Fibroblast of skin of scalp (primary cell): ENCODE measurements around the gene CCL13. TPM values are rescaled to one million over a fixed set of nuclear protein-coding genes. Genes with fewer than 3 reads are reported as not detected.
A peak's percentile ranks its signal among the peaks of the same experiment; 100 is the strongest.
"Not testable (repeated sequence)": the region's sequence is repeated elsewhere in the genome, so short reads cannot be mapped to it uniquely, and the experiment has no call there.

Source experiments
- DNase-seq: peaks from one replicate; pipeline ENCODE4 v3.0.0-alpha.2; 2013
- polyA plus RNA-seq, 2 experiments: library from polyadenylated mRNA; unstranded; fragments of 120-200 nt; gene quantifications; one replicate each; pipeline ENCODE4 v1.2.1, GENCODE V29; 2013; ENCODE audit not compliant: insufficient read length in 2 of 2

The CCL13 gene
- polyA plus RNA-seq (2013, experiment 1 of 2; ENCODE audit: insufficient read length), result not detected
- not detected for polyA plus RNA-seq (2013, experiment 2 of 2; ENCODE audit: insufficient read length)

- DNase-seq, result no peak
These were observed at the start of gene CCL13 for GRCh38 chr17:34356194-34356593. TSS of gene CCL13 (plus strand) at chr17:34356480. CDS start at chr17:34356527, 47 bp downstream.

DNA sequence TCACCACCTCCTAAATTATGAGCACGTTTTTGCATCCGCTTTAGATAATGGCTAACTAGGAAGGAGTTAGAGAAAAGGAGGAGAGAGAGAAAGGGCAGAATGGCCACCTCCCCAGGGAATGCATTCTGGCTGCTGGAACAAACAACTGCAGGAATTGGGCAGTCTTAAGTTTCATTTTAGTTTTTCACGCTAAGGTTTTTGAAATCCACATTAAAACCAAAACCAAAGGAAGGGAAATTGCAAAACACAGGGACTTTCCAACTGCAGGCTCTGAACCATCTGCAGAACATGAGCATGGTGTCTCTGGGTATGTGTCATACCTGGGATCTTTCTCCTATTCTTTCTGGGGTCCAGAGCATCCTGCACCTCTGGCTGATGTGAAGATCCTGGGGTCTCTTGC is 49.2 kb upstream of the CCL13 start:
- DNase-seq, result no peak

- DNase-seq, result no peak
These were observed 47.9 kb upstream of the CCL13 start for GRCh38 chr17:34308371-34308770.

DNA sequence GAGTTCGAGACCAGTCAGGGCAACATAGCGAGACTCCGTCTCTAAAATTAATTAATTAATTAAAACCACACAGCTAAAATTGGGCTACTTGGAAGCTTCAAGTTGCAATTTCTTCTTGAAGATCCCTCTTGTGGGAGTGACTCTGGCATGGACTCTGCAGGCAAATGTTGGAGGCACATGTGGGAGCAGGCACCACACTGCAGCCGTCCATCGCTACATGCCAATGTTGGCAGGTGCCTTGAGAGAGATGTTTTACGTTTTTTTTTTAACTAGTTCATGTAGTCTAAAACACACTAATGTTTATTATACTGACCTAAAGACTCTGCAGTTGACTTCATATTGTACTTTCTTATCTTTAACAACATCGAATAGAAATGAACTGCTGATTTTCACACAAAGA is 45.0 kb upstream of the CCL13 start:
- no peak for DNase-seq

GRCh38 chr17:34312080-34312479 is 44.2 kb upstream of the CCL13 start:
- peak; percentile 77 for DNase-seq

DNA sequence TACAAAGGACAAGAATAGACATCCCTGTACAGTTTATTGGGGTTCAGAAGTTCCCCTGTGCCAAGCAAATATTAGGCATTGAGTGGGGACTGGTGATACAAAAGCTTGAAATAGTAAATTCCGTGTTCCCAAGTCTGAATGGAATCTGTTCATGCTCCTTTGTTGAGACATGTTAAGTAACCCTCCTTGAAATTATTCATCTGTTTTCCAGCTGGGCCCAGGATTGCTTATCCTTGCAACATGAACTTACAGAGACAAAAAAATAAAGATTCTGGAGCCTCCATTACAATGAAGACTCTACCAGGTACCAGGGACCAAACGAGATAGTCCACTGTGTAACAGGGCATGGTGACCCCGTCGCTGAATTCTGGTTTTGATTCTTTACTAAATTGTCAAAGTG is 43.1 kb upstream of the CCL13 start:
- peak; percentile 23 for DNase-seq

DNA sequence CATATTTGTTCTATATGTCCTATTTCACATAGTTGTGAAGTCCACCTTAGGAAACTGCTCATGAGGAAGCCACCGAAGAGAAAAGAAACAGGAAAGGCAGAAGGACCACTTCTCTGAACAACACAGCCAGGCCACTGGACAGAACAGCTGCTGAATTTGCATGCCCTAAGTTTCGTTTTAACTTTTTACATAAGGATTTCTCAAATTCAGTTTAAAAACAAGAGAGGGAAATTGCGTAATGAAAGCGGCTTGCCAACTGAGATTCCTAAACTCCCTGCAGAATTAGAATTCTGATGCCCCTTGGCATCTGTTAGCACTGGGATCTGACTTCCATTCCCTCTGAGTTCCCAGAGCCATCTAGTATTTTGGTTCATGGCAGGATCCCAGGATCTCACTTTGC is 42.0 kb upstream of the CCL13 start:
- DNase-seq, result peak; percentile 68

DNA sequence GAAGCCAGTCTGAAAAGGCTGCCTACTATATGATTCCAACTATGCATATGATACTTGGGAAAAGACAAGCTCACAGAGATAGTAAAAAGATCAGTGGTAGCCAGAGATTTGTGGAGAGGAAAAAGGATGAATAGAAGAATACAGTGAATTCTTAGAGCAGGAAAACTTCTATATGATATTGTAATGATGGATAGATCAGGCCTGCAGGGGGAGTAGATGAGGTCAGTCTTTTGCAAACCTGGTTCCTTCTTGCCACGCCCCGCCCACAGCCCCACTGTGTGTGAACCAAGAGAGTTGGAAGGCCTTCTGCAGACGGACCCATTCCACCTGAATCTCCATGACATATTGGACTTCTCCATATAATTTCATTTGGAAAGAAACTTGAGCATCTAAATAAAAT is 37.8 kb upstream of the CCL13 start:
- DNase-seq, result no peak

DNA sequence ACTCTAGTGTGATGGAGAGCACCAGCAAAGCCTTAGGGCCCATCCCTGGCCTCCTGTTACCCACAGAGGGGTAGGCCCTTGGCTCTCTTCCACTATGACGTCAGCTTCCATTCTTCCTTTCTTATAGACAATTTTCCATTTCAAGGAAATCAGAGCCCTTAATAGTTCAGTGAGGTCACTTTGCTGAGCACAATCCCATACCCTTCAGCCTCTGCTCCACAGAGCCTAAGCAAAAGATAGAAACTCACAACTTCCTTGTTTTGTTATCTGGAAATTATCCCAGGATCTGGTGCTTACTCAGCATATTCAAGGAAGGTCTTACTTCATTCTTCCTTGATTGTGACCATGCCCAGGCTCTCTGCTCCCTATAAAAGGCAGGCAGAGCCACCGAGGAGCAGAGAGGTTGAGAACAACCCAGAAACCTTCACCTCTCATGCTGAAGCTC is 37.2 kb upstream of the CCL13 start, which contains the start of gene CCL8:
Gene CCL8 (plus strand): TSS at position 397 of the 445 bp plus-strand sequence. CDS start 67 bp downstream, outside the sequence.
- no peak for DNase-seq

DNA sequence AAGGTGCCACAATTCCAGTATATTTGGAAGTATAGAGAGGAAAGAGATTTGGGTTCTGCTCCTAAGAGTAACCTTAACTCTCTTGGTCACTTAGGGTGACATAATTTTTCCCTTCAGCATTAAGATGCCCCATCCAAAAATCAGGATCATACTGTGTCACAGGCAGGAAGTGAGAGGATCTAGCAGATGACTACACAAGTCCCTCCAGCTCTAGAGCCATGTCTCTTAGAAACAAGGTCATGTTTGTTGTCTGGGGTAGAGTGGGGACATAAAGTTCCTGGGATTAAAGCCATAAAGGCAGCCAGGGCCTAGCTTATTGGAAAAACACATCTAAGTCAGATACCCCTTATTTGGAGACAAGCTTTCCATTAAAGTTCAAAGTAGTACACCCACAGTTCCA is 34.3 kb upstream of the CCL13 start:
- DNase-seq, result no peak

DNA sequence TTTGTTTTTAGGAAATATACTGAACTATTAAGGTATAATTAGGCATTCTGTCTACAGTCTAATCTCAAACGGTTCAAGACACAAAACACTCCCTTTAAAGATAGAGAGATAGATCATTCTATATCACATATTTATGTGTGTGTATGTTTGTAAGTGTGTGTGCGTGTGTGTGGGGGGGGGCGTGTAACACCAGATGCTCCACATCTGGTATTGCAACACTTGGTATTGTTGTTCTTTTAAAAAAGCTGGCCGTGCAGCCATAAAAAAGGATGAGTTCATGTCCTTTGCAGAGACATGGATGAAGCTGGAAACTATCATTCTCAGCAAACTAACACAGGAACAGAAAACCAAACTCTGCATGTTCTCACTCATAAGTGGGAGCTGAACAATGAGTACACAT is 28.7 kb upstream of the CCL13 start:
- not testable (repeated sequence) for DNase-seq

GRCh38 chr17:34337701-34338100 is 18.6 kb upstream of the CCL13 start:
- no peak for DNase-seq

GRCh38 chr17:34339138-34339770 is 17.0 kb upstream of the CCL13 start:
- no peak for DNase-seq

DNA sequence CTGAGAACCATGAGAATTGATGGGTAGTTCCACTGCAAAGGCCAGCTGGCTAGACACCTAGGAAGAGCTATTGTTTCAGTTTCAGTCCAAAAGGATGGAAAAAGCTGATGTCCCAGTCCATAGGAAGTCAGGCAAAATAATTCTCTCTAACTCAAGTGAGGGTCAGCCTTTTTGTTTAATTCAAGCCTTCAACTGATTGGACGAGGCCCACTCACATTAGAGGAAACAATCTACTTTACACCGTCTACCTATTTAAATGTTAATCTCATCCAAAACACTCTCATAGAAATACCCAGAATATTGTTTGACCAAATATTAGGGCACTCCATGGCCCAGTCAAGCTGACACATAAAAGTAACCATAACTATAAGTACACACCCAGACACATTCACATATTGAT is 14.4 kb upstream of the CCL13 start:
- no peak for DNase-seq

- DNase-seq, result peak; percentile 6
These were observed 9.2 kb upstream of the CCL13 start for GRCh38 chr17:34347063-34347462.

DNA sequence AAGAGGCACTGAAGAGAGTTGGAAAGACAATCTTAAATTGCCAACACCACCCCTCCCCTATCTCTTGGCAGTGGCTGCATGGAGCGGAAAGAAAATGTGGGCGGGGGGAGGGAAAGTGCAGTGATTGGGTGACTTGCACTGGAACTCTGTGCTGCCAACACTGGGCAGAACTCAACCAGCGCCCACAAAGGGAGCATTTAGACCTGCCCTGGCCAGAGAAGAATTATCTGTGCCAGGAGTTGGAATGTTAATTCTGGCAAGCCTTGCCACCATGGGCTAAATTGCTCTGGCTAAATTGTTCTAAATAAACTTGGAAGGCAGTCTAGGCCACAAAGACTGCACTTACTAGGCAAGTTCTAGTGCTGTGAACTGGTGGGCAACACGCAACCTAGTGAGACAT is 6.5 kb upstream of the CCL13 start:
- DNase-seq, result no peak

GRCh38 chr17:34351096-34351495 is 5.2 kb upstream of the CCL13 start:
- no peak for DNase-seq

DNA sequence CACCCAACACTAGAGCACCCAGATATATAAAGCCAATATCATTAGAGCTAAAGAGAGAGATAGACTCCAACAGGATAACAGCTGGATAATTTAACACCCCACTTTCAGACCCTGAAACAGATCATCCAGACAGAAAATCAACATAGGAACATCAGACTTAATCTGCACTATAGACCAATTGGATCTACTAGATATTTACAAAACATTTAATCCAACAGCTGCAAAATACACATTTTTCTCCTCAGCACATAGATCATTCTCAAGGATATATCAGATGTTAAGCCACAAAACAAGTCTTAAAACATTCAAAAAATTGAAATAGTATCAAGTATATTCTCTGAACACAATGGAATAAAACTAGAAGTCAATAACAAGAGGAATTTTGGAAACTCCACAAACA is 4.1 kb upstream of the CCL13 start:
- DNase-seq, result no peak

DNA sequence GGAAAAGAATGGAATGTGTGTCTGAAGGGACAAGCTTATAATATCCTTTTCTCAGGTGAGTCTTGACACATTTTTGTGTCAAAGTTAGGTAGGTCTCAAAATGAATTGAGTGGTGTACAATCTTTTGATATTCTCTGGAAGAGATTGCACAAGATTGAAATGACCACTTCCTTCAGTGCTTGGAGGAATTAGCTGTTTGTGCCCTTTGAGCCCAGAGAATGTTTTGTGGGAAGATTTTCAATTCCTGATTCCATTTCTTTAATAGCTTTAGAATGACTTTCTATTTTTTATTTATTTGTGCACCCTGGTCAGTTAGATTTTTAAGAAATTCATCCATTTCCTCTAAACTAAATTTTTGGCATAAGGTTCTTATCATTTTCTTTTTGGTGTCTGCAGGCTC is 1.6 kb upstream of the CCL13 start:
- no peak for DNase-seq

DNA sequence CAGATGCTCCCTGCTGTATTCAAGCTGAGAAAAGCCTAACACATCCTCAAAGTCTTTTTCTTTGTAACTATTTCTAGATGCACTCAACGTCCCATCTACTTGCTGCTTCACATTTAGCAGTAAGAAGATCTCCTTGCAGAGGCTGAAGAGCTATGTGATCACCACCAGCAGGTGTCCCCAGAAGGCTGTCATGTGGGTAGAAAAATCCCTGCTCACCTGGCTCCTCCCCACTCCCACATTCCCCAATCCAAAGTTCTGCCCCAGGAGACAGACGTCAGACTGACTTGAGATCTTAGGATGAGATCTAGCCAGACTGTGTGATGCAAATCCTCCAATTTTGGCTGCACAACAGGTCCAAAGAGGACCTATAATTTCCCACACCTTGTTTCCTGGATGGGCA is 1.1 kb downstream of the CCL13 start:
- DNase-seq, result no peak

DNA sequence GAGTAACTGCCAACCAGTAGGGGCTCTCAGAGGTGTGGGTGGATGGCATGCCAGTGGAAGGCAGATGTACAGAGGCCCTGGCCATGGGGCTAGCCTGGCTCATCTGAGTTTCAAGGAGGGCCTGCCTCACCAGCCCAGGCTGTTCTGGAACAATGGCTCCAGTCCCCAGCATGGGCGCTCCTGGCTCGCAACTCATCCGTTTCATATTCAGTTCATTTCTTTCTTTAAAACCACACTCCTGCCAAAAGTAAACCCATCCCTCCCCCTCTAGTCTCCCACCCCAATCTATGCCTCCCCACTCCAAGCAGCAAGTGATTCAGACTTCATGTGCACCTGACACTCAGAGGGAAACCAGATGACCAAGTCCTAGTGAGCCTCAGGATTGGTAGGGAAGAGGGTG is 2.4 kb downstream of the CCL13 start:
- DNase-seq, result no peak

DNA sequence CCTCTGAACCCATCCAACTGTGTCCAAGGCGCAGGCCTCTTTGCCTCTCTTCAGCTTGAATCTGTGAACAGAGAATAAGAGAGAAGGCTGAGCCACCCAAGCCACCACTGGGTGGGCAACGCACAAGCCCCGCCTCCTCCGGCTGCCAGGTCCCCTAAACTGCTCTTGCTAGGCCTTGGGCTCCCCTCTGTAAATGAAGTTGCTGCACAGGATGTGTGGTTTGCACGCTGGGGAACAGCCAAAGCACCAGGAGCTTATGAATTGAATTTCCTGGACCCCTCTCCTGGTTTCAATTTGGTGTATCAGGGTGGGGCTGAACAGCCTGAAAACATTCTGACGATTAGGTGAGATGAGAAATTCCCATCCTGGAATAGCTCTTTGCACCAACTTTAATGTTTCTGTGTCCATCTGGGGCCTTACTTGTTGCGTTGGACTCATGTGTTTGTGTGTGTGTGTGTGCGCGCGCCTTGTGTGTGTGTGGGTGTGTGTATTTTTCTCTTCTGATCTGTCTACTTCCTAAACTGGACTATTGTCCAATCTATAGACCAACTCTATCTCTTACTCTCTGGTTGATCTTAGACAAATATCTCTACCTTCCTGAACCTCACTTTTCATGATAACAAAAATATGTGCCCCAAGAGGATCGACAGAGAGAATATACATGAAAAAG is 4.5 kb downstream of the CCL13 start:
- DNase-seq, result no peak

- peak; percentile 80 for DNase-seq
These were observed 5.3 kb downstream of the CCL13 start for GRCh38 chr17:34361478-34362061.

GRCh38 chr17:34363183-34363661 is 6.9 kb downstream of the CCL13 start, which contains the start of gene CCL1:
TSS of gene CCL1 (minus strand) at chr17:34363233. CDS start at chr17:34363161, 72 bp downstream.
- no peak for DNase-seq
